HG03045 (cell line): Measurements from ENCODE around the gene INTS14.
A peak's percentile ranks its signal among the peaks of the same experiment; 100 is the strongest.

Experiments
- ATAC-seq: cut with Tn5 transposase; IDR thresholded peaks from one replicate; pipeline ENCODE4 v1.9.1; 2021; ENCODE audit warnings: mild to moderate bottlenecking, moderate library complexity; ENCODE audit not compliant: unreplicated experiment

Gene INTS14

GRCh38 chr15:65533057-65533756 lies 77.7 kb downstream of the INTS14 start:
- no peak for ATAC-seq

- no peak for ATAC-seq
Observed at GRCh38 chr15:65532738-65533051, 78.2 kb downstream of the INTS14 start.

- peak; percentile 84 for ATAC-seq
Observed at GRCh38 chr15:65530318-65531111, 80.4 kb downstream of the INTS14 start, which contains the start of gene HACD3. HACD3 (plus strand) TSS chr15:65530463; CDS start chr15:65530632, 169 bp downstream.

- ATAC-seq = peak; percentile 27
Observed at GRCh38 chr15:65529762-65530317, 81.1 kb downstream of the INTS14 start.
